ENCODE measurements around the gene DQX1. TPM values are rescaled to one million over a fixed set of nuclear protein-coding genes. Genes with fewer than 3 reads are reported as not detected.

The DQX1 gene
- total and polyA plus RNA-seq, 4 donors, result 0.05 to 1.0 (median 0.08) TPM; not detected in 1

- Histone ChIP-seq H3K9ac (ENCODE audit: low read depth in 1 of 2, low read length in 2 of 2) (no peak overlapping the region), H3K4me3 (ENCODE audit: low read depth in 1 of 3, low read length in 3 of 3) (no peak overlapping the region), H3K4me1 (ENCODE audit: control insufficient read depth in 4 of 4, insufficient read depth in 4 of 4, low read length in 3 of 4) (peaks cover 38 to 82% (median 65%) of the 10 kb centered on the region in 4 donors), H3K27me3 (ENCODE audit: control insufficient read depth in 4 of 4, insufficient read depth in 4 of 4, low read length in 3 of 4) (no peaks in the 10 kb centered on the region), H3K36me3 (ENCODE audit: control insufficient read depth in 4 of 4, insufficient read depth in 3 of 4, low read depth in 1 of 4, low read length in 3 of 4) (peaks cover 10 to 16% (median 14%) of the 10 kb centered on the region in 4 donors), H3K27ac (ENCODE audit: low read depth in 1 of 2, low read length in 2 of 2) (peak overlapping the region; percentile 4 to 57), H3K9me3 (ENCODE audit: control insufficient read depth in 4 of 4, low read length in 3 of 4) (no peaks in the 10 kb centered on the region)
- WGBS, result 45% methylated on average over 12 of the region's 12 CpGs
- DNase-seq (ENCODE audit: low spot score), result no peak
- TF ChIP-seq TAF1 (conservative IDR thresholded peaks at IDR 0.05) (no peak), FOXA1 (IDR thresholded peaks at IDR 0.05) (no peak), ZBTB33 (IDR thresholded peaks at IDR 0.05) (peak; percentile 69), EGR1 (IDR thresholded peaks at IDR 0.05; ENCODE audit: low read depth in 2 of 2) (peak in 1 of 2 donors; percentile 39), NR2F2 (IDR thresholded peaks at IDR 0.05) (no peak), JUND (IDR thresholded peaks at IDR 0.05) (peak in 1 of 2 donors; percentile 65), HNF4G (IDR thresholded peaks at IDR 0.05) (peak; percentile 67), YY1 (IDR thresholded peaks at IDR 0.05) (peak; percentile 79), FOXA2 (IDR thresholded peaks at IDR 0.05) (no peak), GABPA (IDR thresholded peaks at IDR 0.05 in 1 of 2, conservative IDR thresholded peaks at IDR 0.05 in 1 of 2) (peak in 1 of 2 donors; percentile 74), ATF3 (IDR thresholded peaks at IDR 0.05) (peak; percentile 24), RXRA (IDR thresholded peaks at IDR 0.05) (peak; percentile 89 to 91), MAX (IDR thresholded peaks at IDR 0.05) (peak; percentile 84), CTCF (IDR thresholded peaks at IDR 0.05; ENCODE audit: low read depth, low read length, missing input control) (no peak), SP1 (IDR thresholded peaks at IDR 0.05) (peak; percentile 69), HNF4A (conservative IDR thresholded peaks at IDR 0.05) (peak; percentile 84 to 95), REST (IDR thresholded peaks at IDR 0.05) (peak; percentile 44), RAD21 (IDR thresholded peaks at IDR 0.05) (peak; percentile 15 to 28)
These were observed 34.1 kb downstream of the DQX1 start for GRCh38 chr2:74491648-74492544.

Data from liver (tissue), 9 donors.